ENCODE results near the gene HEPHL1. TPM values are rescaled to one million over a fixed set of nuclear protein-coding genes. Genes with fewer than 3 reads are reported as not detected.
A peak's percentile ranks its signal among the peaks of the same experiment; 100 is the strongest.

The HEPHL1 gene
- total and polyA plus RNA-seq, 7 donors = 0.01 TPM; not detected in 6

DNA sequence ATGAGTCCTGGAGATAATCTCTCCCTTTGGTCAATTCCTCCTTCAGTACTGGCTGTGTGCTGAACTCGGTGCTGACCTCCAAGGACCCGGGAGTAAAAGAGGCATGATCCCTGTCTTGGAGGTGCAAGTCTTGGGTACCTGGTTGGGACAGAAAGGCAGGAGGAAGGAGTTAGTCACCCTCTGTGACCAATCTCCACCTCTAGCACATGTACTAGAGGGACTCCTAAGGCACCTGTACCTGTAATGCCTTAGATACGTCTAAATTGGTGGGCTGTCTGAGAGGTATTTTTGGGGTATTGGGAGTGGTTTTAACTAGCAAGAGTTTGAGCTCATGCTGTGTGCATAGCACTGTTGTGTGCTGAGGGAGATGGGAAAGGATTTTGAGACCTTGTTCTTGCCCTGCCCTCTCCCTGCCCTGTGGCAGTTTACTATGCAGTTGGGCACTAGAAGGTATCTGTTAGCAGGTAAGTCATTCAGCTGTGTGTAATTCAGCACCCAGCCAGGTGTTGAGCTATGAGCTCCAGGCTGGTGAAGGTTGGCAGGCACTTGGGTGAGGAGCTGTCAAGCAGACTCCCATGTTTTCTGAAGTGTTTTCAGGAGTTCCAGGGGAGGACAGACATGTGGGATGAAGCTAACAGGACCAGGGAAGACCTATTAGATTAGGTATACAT, 110.0 kb downstream of the HEPHL1 start:
- peaks cover 0 to 23% (median 0%) of the 10 kb centered on the region in 3 donors for H3K27me3 ChIP-seq (ENCODE audit: insufficient read depth in 3 of 3, low read length in 2 of 3)
- peak overlapping the region; percentile 36 for H3K27ac ChIP-seq
- no peak overlapping the region for H3K4me3 ChIP-seq
- TF ChIP-seq, protein P1, sequence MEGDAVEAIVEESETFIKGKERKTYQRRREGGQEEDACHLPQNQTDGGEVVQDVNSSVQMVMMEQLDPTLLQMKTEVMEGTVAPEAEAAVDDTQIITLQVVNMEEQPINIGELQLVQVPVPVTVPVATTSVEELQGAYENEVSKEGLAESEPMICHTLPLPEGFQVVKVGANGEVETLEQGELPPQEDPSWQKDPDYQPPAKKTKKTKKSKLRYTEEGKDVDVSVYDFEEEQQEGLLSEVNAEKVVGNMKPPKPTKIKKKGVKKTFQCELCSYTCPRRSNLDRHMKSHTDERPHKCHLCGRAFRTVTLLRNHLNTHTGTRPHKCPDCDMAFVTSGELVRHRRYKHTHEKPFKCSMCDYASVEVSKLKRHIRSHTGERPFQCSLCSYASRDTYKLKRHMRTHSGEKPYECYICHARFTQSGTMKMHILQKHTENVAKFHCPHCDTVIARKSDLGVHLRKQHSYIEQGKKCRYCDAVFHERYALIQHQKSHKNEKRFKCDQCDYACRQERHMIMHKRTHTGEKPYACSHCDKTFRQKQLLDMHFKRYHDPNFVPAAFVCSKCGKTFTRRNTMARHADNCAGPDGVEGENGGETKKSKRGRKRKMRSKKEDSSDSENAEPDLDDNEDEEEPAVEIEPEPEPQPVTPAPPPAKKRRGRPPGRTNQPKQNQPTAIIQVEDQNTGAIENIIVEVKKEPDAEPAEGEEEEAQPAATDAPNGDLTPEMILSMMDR (IDR thresholded peaks at IDR 0.05) = no peak
- no peaks in the 10 kb centered on the region for H3K9me3 ChIP-seq
- H3K4me1 ChIP-seq = peaks cover 15% of the 10 kb centered on the region
- ATAC-seq (no peak), DNase-seq (no peak)
- WGBS, 3 donors = 54 to 63% (median 56%) methylated on average over 3 of the region's 3 CpGs
- intact Hi-C loops (cut with DNase I) = no loop called here
- H3K36me3 ChIP-seq (ENCODE audit: insufficient read depth in 1 of 2, low read depth in 1 of 2) = no peaks in the 10 kb centered on the region

DNA sequence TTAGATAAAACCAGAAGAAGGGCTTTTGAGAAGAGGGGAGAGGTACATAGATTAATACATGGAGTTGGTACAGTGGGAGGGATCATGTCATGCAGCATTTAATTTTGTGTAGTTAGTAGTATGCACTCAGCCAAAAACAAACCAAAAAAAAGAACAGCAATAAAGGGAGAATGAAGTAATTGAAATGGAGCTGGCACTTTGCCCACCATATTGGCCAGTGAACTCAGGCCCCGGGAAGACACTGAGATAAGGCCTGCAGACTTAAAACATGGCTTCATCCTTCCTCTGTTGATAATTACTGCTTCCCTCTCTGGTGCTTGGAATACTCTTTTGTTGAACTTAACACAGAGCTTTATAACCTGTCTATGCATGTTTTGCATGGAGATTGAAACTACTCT, 110.6 kb downstream of the HEPHL1 start:
- no peak overlapping the region for H3K4me3 ChIP-seq
- H3K27me3 ChIP-seq (ENCODE audit: insufficient read depth in 3 of 3, low read length in 2 of 3) = peaks cover 0 to 21% (median 0%) of the 10 kb centered on the region in 3 donors
- no peaks in the 10 kb centered on the region for H3K36me3 ChIP-seq (ENCODE audit: insufficient read depth in 1 of 2, low read depth in 1 of 2)
- no peak overlapping the region for H3K27ac ChIP-seq
- intact Hi-C loops (cut with DNase I) = no loop called here
- peaks cover 15% of the 10 kb centered on the region for H3K4me1 ChIP-seq
- DNase-seq = no peak
- H3K9me3 ChIP-seq = no peaks in the 10 kb centered on the region
- 7 to 17% (median 12%) methylated on average over 1 of the region's 1 CpG for WGBS, 3 donors
- no peak for ATAC-seq
- TF ChIP-seq, protein P1 (IDR thresholded peaks at IDR 0.05) = no peak

DNA sequence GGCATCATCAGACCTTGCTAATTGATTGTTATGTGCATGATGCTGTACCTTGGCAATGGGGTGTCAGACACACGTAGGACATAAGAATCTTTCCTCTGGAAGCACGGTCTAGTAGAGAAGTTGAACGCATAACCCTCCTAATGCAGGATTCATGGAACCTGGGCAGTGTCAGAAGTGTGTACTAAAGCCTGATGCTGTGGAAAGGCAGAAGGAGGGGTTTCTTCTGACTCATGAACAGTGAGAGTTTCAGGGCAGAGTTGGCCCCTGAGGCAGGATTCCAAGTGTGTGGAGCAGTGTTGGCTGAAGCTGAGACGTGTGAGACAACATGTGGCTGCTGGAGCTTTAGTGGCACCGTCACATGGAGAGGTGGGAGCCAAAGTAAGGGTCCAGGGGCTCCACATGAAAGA, 111.0 kb downstream of the HEPHL1 start:
- H3K27ac ChIP-seq = no peak overlapping the region
- peaks cover 15% of the 10 kb centered on the region for H3K4me1 ChIP-seq
- 43 to 68% (median 50%) methylated on average over 5 of the region's 5 CpGs for WGBS, 3 donors

DNA sequence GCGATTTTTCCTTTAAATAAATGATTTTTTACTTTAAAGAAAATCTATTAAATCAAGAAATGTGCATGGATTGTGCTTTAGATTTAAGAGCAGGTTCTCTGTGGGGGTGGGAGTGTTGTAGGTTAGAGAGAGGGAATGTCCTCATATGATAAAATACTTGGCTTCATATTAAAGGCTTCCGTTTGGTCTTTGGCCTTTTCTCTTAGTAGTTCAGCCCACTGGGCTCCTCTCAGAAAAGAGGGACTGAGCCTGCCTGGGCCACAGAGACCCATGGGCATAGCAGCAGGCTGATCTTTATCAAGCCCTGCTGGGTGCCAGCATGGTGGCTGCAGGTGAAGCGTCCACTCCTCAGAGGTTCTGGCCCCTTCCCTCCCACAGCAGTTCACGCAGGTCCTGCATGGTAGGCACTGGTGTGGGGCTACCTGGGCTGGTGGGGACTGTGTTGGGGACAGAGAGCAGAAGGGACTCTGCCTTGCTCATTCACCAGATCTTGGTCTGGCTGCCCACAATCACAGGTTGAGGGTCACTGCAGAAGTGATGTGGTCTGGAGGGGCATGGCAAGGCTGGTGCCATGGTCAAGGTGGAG, 111.8 kb downstream of the HEPHL1 start:
- DNase-seq (no peak), ATAC-seq (no peak)
- Histone ChIP-seq H3K4me3 (no peak overlapping the region), H3K27me3 (ENCODE audit: insufficient read depth in 3 of 3, low read length in 2 of 3) (peaks cover 0 to 15% (median 0%) of the 10 kb centered on the region in 3 donors), H3K27ac (no peak overlapping the region), H3K4me1 (peaks cover 12% of the 10 kb centered on the region), H3K9me3 (no peaks in the 10 kb centered on the region), H3K36me3 (ENCODE audit: insufficient read depth in 1 of 2, low read depth in 1 of 2) (no peaks in the 10 kb centered on the region)
- WGBS, 3 donors = 87 to 91% (median 91%) methylated on average over 4 of the region's 4 CpGs
- intact Hi-C loops (cut with DNase I) = no loop called here
- TF ChIP-seq, protein P1 (IDR thresholded peaks at IDR 0.05) = no peak

More for the DNA sequence above, 111.0 kb downstream of the HEPHL1 start:
- intact Hi-C loops (cut with DNase I) = no loop called here
- TF ChIP-seq, protein P1 (IDR thresholded peaks at IDR 0.05) = no peak
- no peaks in the 10 kb centered on the region for H3K36me3 ChIP-seq (ENCODE audit: insufficient read depth in 1 of 2, low read depth in 1 of 2)
- ATAC-seq (no peak), DNase-seq (peak in 1 of 2 donors; percentile 47)
- H3K4me3 ChIP-seq = no peak overlapping the region
- H3K27me3 ChIP-seq (ENCODE audit: insufficient read depth in 3 of 3, low read length in 2 of 3) = peaks cover 0 to 16% (median 0%) of the 10 kb centered on the region in 3 donors
- no peaks in the 10 kb centered on the region for H3K9me3 ChIP-seq
